ENCODE results near the gene TXNDC17. TPM values are rescaled to one million over a fixed set of nuclear protein-coding genes. Genes with fewer than 3 reads are reported as not detected.

TXNDC17 gene
- total RNA-seq, 1 experiment from 2014 or later, result 75.4 TPM

GRCh38 chr17:6638046-6638908 lies 2.6 kb upstream of the TXNDC17 start:
- H3K9me3 ChIP-seq (ENCODE audit: low read length), result no peaks in the 10 kb centered on the region
- no peak overlapping the region for H2AFZ ChIP-seq (ENCODE audit: low read length)
- no peak overlapping the region; the same call in 1 of the 2 replicates for H3K27ac ChIP-seq (ENCODE audit: low read length)
- no peaks in the 10 kb centered on the region for H3K27me3 ChIP-seq (ENCODE audit: low read length)
- peaks cover 18% of the 10 kb centered on the region; the same call in 1 of the 2 replicates for H3K36me3 ChIP-seq (ENCODE audit: insufficient read depth, low read length)
- no peaks in the 10 kb centered on the region for H4K20me1 ChIP-seq (ENCODE audit: insufficient read depth, low read depth, low read length)
- peaks cover 29% of the 10 kb centered on the region for H3K4me1 ChIP-seq (ENCODE audit: low read length)
- H3K4me2 ChIP-seq (ENCODE audit: low read depth, low read length, poor library complexity, severe bottlenecking), result peak overlapping the region; percentile 71
- H3K79me2 ChIP-seq (ENCODE audit: low read length), result peaks cover 55% of the 10 kb centered on the region
- no peak for DNase-seq
- H3K9me2 ChIP-seq (replicated peaks; ENCODE audit: insufficient read depth, low read length), result no peaks in the 10 kb centered on the region
- H3K4me3 ChIP-seq (ENCODE audit: low read length), result peak overlapping the region; percentile 88
- peak overlapping the region; percentile 85 for H3K9ac ChIP-seq (ENCODE audit: low read length)

- DNase-seq, result peak; percentile 79
Observed at GRCh38 chr17:6639014-6639585, 1.8 kb upstream of the TXNDC17 start.

GRCh38 chr17:6639586-6640535 lies 999 bp upstream of the TXNDC17 start:
- peaks cover 28% of the 10 kb centered on the region; the same call in 1 of the 2 replicates for H3K36me3 ChIP-seq (ENCODE audit: insufficient read depth, low read length)
- peak overlapping the region; percentile 86 for H3K27ac ChIP-seq (ENCODE audit: low read length)
- no peaks in the 10 kb centered on the region for H3K9me2 ChIP-seq (replicated peaks; ENCODE audit: insufficient read depth, low read length)
- H3K9me3 ChIP-seq (ENCODE audit: low read length), result no peaks in the 10 kb centered on the region
- H2AFZ ChIP-seq (ENCODE audit: low read length), result no peak overlapping the region; the same call in 1 of the 2 replicates
- peaks cover 36% of the 10 kb centered on the region for H3K4me1 ChIP-seq (ENCODE audit: low read length)
- peak overlapping the region; percentile 88 for H3K4me3 ChIP-seq (ENCODE audit: low read length)
- no peaks in the 10 kb centered on the region for H4K20me1 ChIP-seq (ENCODE audit: insufficient read depth, low read depth, low read length)
- H3K9ac ChIP-seq (ENCODE audit: low read length), result peak overlapping the region; percentile 85
- H3K27me3 ChIP-seq (ENCODE audit: low read length), result no peaks in the 10 kb centered on the region
- peaks cover 70% of the 10 kb centered on the region for H3K79me2 ChIP-seq (ENCODE audit: low read length)
- peak overlapping the region; percentile 71 for H3K4me2 ChIP-seq (ENCODE audit: low read depth, low read length, poor library complexity, severe bottlenecking)
- DNase-seq, result peak; percentile 77

More at GRCh38 chr17:6639014-6639585, 1.8 kb upstream of the TXNDC17 start:
- Histone ChIP-seq H3K27ac (ENCODE audit: low read length) (peak overlapping the region; percentile 86; the same call in 1 of the 2 replicates), H2AFZ (ENCODE audit: low read length) (no peak overlapping the region), H3K9me2 (replicated peaks; ENCODE audit: insufficient read depth, low read length) (no peaks in the 10 kb centered on the region), H3K4me1 (ENCODE audit: low read length) (peaks cover 36% of the 10 kb centered on the region), H3K36me3 (ENCODE audit: insufficient read depth, low read length) (peaks cover 20% of the 10 kb centered on the region; the same call in 1 of the 2 replicates), H4K20me1 (ENCODE audit: insufficient read depth, low read depth, low read length) (no peaks in the 10 kb centered on the region), H3K27me3 (ENCODE audit: low read length) (no peaks in the 10 kb centered on the region), H3K79me2 (ENCODE audit: low read length) (peaks cover 63% of the 10 kb centered on the region), H3K4me2 (ENCODE audit: low read depth, low read length, poor library complexity, severe bottlenecking) (peak overlapping the region; percentile 71), H3K9me3 (ENCODE audit: low read length) (no peaks in the 10 kb centered on the region), H3K9ac (ENCODE audit: low read length) (peak overlapping the region; percentile 85), H3K4me3 (ENCODE audit: low read length) (peak overlapping the region; percentile 88)

- Histone ChIP-seq H3K4me2 (ENCODE audit: low read depth, low read length, poor library complexity, severe bottlenecking) (peak overlapping the region; percentile 71), H3K27me3 (ENCODE audit: low read length) (no peaks in the 10 kb centered on the region), H3K4me3 (ENCODE audit: low read length) (peak overlapping the region; percentile 88), H3K36me3 (ENCODE audit: insufficient read depth, low read length) (peaks cover 38% of the 10 kb centered on the region; the same call in 1 of the 2 replicates), H3K9ac (ENCODE audit: low read length) (peak overlapping the region; percentile 85), H3K4me1 (ENCODE audit: low read length) (peaks cover 36% of the 10 kb centered on the region), H3K9me3 (ENCODE audit: low read length) (no peaks in the 10 kb centered on the region), H3K27ac (ENCODE audit: low read length) (peak overlapping the region; percentile 86), H2AFZ (ENCODE audit: low read length) (no peak overlapping the region; the same call in 1 of the 2 replicates), H3K9me2 (replicated peaks; ENCODE audit: insufficient read depth, low read length) (no peaks in the 10 kb centered on the region), H3K79me2 (ENCODE audit: low read length) (peaks cover 85% of the 10 kb centered on the region), H4K20me1 (ENCODE audit: insufficient read depth, low read depth, low read length) (no peaks in the 10 kb centered on the region)
- peak; percentile 66 for DNase-seq
Observed at GRCh38 chr17:6641247-6641863, 495 bp downstream of the TXNDC17 start.

- peaks cover 41% of the 10 kb centered on the region for H3K4me1 ChIP-seq (ENCODE audit: low read length)
- H3K9ac ChIP-seq (ENCODE audit: low read length), result peak overlapping the region; percentile 85
- peak overlapping the region; percentile 88 for H3K4me3 ChIP-seq (ENCODE audit: low read length)
Observed at GRCh38 chr17:6642592-6642991, 1.7 kb downstream of the TXNDC17 start.

GRCh38 chr17:6643451-6644125 lies 2.7 kb downstream of the TXNDC17 start:
- Histone ChIP-seq H3K4me3 (ENCODE audit: low read length) (no peak overlapping the region), H3K36me3 (ENCODE audit: insufficient read depth, low read length) (peaks cover 47% of the 10 kb centered on the region; the same call in 1 of the 2 replicates), H3K9me2 (replicated peaks; ENCODE audit: insufficient read depth, low read length) (no peaks in the 10 kb centered on the region), H3K27ac (ENCODE audit: low read length) (no peak overlapping the region), H3K4me1 (ENCODE audit: low read length) (peaks cover 47% of the 10 kb centered on the region), H3K9ac (ENCODE audit: low read length) (no peak overlapping the region), H3K4me2 (ENCODE audit: low read depth, low read length, poor library complexity, severe bottlenecking) (peak overlapping the region; percentile 71), H3K79me2 (ENCODE audit: low read length) (peaks cover 90% of the 10 kb centered on the region), H3K9me3 (ENCODE audit: low read length) (no peaks in the 10 kb centered on the region), H2AFZ (ENCODE audit: low read length) (no peak overlapping the region), H3K27me3 (ENCODE audit: low read length) (no peaks in the 10 kb centered on the region), H4K20me1 (ENCODE audit: insufficient read depth, low read depth, low read length) (no peaks in the 10 kb centered on the region)
- no peak for DNase-seq

More at GRCh38 chr17:6642592-6642991, 1.7 kb downstream of the TXNDC17 start:
- H3K27me3 ChIP-seq (ENCODE audit: low read length), result no peaks in the 10 kb centered on the region
- no peaks in the 10 kb centered on the region for H3K9me2 ChIP-seq (replicated peaks; ENCODE audit: insufficient read depth, low read length)
- no peak overlapping the region for H2AFZ ChIP-seq (ENCODE audit: low read length)
- H4K20me1 ChIP-seq (ENCODE audit: insufficient read depth, low read depth, low read length), result no peaks in the 10 kb centered on the region
- H3K79me2 ChIP-seq (ENCODE audit: low read length), result peaks cover 90% of the 10 kb centered on the region
- H3K36me3 ChIP-seq (ENCODE audit: insufficient read depth, low read length), result peaks cover 44% of the 10 kb centered on the region; the same call in 1 of the 2 replicates
- H3K27ac ChIP-seq (ENCODE audit: low read length), result peak overlapping the region; percentile 86
- peak overlapping the region; percentile 71 for H3K4me2 ChIP-seq (ENCODE audit: low read depth, low read length, poor library complexity, severe bottlenecking)
- no peak for DNase-seq
- H3K9me3 ChIP-seq (ENCODE audit: low read length), result no peaks in the 10 kb centered on the region

- Histone ChIP-seq H4K20me1 (ENCODE audit: insufficient read depth, low read depth, low read length) (no peaks in the 10 kb centered on the region), H3K27me3 (ENCODE audit: low read length) (no peaks in the 10 kb centered on the region), H3K4me1 (ENCODE audit: low read length) (peaks cover 57% of the 10 kb centered on the region), H3K9me3 (ENCODE audit: low read length) (no peaks in the 10 kb centered on the region), H3K4me3 (ENCODE audit: low read length) (no peak overlapping the region), H3K79me2 (ENCODE audit: low read length) (peaks cover 77% of the 10 kb centered on the region), H3K9ac (ENCODE audit: low read length) (no peak overlapping the region), H3K27ac (ENCODE audit: low read length) (no peak overlapping the region), H3K9me2 (replicated peaks; ENCODE audit: insufficient read depth, low read length) (no peaks in the 10 kb centered on the region), H3K4me2 (ENCODE audit: low read depth, low read length, poor library complexity, severe bottlenecking) (peak overlapping the region; percentile 2), H3K36me3 (ENCODE audit: insufficient read depth, low read length) (peaks cover 47% of the 10 kb centered on the region; the same call in 1 of the 2 replicates), H2AFZ (ENCODE audit: low read length) (no peak overlapping the region)
- peak; percentile 68 for DNase-seq
Observed at GRCh38 chr17:6648181-6648580, 7.3 kb downstream of the TXNDC17 start.

All from Karpas-422 (cell line).